NCI-H460 (cell line): ENCODE measurements around the gene ESPNL. TPM values are rescaled to one million over a fixed set of nuclear protein-coding genes. Genes with fewer than 3 reads are reported as not detected.
"Not testable (repeated sequence)": the region's sequence is repeated elsewhere in the genome, so short reads cannot be mapped to it uniquely, and the experiment has no call there.

Experiments
- DNase-seq: peaks from one replicate; pipeline ENCODE4 v3.0.0-alpha.2; 2016; ENCODE audit warnings: low read depth; ENCODE audit errors: extremely low read depth
- total RNA-seq: library from RNA; depleted of rRNA; stranded (reverse); fragments of >200 nt; shearing (Covaris generic); gene quantifications from 2 replicates; pipeline ENCODE4 v1.2.3, GENCODE V29; 2014

Gene ESPNL
- total RNA-seq, 1 experiment from 2014 or later: 0.35 TPM

GRCh38 chr2:238108423-238109183 is 8.5 kb downstream of the ESPNL start:
- DNase-seq: no peak

DNA sequence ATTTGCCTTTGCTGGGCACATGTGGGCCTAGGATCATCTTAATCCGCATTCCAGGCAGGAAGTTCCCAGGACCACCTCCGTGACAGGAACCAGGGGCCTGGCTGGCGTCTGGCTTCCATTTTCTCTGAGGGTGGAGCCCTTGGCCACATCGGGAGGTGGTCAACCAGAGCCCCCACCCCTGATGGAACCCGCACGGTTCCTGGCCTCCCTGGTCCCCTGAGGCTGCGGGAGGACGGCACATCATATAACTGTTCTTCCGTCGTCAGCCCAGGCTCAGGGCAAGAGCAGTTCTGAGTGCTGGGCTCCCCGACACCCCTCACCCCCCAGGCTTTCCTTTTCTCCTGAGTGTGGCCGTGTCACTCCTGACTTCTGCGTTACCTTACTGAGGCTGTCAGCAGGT is 13.5 kb downstream of the ESPNL start:
- DNase-seq: no peak

- DNase-seq: no peak
These were observed 14.2 kb downstream of the ESPNL start for GRCh38 chr2:238114331-238114841.

DNA sequence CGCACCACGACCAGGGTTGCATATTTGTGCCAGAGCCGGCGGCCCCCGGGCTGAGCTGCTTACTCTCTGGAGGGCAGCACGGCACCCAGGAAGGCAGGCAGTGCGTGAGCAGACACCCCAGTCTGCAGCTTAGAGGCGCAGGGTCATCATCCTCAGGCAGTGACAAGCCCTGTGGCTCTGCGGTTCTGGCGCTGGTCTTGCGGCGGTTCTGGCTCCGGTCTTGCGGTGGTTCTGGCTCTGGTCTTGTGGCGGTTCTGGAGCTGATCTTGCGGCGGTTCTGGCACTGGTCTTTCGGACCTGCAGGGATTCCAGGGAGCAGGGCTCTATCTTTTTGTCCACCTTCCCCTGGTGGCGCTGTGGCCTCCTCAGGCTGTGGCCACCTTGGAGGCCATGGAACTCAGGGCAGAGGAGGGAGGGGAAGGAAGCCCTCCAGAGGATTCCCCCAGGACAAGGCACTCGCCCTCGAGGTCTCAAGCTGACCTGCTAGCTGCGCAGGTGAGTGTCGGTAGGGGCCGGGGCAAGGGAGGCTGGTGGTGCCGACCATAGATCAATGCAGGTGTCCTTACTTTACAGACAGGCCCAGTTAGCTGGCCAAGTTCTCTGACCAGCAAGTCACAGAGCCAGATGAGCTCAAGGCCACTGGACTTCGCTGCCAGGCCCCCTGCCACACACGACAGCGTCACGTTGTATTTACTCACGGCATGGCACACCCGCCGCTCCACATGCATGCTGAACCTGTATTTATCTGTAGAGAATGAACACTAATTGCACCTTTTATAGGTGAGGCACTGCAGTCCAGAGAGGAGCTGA is 14.9 kb downstream of the ESPNL start:
- no peak for DNase-seq

GRCh38 chr2:238115709-238116108 is 15.6 kb downstream of the ESPNL start:
- not testable (repeated sequence) for DNase-seq

- no peak for DNase-seq
These were observed 16.4 kb downstream of the ESPNL start for GRCh38 chr2:238116298-238117198.

- DNase-seq: no peak
These were observed 17.3 kb downstream of the ESPNL start for GRCh38 chr2:238117199-238118154.

DNA sequence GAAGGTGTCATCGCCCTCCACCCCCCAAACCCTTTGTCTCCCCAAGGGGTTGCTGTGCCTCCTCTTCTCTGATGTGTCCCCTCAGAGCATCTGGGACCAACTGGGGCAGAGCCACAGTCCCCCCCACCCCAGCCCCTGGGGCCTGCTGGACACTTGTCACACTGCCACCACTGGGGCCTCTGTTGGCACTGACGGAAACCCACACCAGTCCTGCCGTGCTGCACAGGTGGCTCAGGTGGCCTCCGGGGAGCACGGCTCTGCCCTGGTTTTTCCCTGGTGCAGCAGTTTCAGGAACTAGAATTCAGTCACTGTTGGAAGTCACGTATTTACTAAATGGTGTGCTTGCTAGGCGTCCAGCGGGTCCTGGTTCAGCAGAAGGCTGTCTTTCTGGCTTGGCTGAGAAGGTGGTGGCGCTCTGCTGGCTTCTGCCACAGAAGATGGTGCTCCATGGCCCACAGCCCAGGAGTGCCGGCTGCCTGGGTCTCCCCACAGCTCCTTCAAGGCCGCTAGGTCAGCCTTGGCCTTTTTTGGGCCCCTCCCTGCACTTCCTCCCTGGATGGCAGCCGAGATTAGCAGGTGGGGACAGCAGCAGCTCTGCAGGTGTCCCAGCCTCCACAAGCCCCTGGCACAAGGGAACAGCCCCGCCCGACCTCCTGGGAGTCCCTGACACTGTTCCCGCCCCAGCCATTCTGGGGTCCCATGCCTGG is 19.8 kb downstream of the ESPNL start:
- DNase-seq: no peak

DNA sequence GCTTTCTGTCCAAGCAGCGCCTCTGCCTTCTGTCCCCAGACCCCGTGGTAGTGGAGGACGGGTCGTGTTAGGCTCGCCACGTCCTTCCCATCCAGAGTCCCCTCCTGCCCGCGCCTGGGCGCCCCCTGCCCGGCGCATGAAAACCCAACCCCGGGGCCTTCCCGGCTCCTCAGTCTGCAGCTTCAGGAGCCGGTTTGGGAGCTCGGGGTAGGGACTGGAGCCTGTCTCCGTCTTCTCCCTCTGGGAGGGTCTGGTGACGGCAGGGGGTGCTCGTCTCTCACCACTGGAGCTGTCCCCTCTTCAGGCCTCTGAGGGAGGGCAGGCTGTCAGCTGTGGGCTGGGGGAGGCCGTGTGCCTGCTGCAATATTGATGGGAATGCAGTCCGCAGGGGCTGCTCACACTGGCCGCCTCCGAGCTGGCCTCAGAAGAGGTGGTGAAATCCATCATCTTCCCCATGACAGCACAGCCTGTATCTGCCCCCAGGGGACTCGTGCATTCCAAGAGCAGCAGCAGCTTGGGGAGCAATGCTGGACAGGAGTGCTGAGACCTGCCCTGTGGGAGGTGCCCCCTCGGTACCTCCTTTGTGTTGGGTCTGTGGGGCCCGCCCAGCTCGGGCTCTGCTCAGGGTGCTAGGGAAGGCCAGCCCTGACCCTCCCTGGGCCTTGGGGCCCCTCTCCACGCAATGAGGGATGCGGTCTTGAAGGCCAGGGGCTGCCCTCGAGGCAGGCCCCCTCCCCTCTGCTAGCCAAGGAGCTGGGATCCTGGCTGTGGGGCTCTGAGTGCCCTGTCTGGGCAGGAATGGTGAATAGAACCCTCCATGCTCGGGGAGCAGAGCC is 20.5 kb downstream of the ESPNL start:
- DNase-seq: no peak

DNA sequence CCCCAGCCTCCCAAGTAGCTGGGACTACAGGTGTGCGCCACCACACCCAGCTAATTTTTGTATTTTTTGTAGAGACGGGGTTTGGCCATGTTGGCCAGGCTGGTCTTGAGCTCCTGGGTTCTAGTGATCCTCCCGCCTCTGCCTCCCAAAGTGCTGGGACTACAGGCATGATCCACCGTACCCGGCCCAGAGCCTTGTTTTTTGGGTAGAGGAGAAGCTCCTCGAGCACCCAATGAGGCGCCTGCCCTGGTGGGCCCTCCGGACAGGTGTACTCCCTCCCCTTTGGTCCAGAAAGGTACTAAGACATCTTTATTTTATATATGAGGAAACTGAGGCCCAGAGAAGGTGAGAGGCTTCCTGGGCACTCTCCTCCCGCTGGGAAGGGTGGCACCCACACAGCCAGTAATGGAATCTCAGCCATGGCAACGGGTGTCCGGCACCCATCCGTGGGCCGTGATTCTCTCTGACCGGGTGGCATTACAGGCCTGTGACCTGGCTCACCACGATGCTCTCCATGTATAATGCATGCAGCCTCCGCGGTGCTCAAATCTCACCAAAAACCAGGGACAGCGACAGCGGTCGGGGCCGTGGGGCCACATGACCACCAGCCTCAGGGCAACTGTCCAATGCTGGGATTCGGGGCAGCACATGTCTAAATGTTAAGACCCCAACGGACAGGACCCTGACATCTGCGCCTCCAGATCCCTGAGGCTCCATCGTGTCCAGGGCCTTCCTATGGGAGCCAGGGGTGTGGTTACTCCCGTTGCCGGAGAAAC is 21.6 kb downstream of the ESPNL start:
- DNase-seq: no peak

- no peak for DNase-seq
These were observed 22.4 kb downstream of the ESPNL start for GRCh38 chr2:238122287-238123217.

DNA sequence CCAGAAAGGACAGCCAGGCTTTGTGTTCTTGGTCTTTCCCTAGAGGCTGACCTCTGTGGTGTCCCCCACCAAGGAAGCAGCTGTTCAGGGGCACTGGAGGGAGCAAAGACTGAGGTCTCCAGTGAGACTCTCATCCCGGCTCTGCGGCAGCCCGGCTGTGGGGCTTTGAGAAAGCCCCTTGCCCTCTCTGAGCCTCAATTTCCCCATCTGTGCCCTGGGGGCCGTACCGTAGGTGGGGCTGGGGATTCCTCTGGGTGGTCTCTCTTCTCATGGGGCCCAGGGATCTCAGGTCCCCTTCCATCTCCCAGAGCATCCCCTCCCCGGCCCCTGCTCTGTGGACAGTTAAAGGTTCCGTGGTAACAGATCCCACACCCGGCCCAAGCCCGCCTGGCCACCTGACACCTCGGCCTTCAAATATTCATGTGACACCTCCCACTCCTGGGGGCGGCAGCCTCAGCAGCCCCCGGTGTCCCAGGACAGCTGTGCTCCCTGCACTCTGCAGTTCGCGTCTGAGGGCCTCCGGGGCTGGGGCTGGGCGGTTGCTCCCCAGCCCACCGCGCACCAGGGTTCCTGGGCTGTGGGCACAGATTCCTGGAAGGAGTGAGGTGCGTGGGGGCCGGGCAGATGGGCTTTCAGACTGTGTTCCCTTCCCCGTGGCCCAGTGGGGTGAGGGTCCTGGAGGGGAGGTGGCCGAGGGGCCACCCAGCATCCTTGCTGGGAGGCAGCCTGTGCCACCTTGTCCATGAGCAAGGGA is 23.3 kb downstream of the ESPNL start:
- DNase-seq: no peak

GRCh38 chr2:238123991-238124470 is 23.9 kb downstream of the ESPNL start:
- no peak for DNase-seq

DNA sequence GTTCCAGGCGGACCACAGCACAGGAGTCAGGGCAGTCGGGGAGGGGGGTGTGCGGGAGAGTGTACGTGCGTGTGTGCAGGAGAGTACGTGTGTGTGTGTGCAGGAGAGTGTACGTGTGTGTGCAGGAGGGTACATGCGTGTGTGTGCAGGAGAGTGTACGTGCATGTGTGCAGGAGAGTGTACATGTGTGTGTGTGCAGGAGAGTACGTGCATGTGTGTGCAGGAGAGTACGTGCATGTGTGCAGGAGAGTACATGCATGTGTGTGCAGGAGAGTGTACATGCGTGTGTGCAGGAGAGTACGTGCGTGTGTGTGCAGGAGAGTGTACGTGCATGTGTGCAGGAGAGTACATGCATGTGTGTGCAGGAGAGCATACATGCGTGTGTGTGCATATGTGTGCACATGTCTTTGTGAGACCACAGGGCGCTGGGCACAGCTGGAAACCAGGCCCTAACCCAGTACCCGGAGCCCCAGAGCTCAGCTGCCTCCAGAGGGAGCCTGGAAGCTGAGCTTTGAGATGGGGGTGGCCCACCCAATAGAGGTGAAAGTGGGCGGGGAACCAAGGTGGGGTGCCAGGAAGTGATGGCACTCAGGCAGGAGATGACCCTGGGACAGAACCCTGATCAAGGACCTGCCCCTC is 24.5 kb downstream of the ESPNL start:
- DNase-seq: no peak
